NCI-H526 treated with DMSO at 0.1 percent for 48 hours (cell line): ENCODE data around the gene CASP14.
"Not testable (repeated sequence)": the region's sequence is repeated elsewhere in the genome, so short reads cannot be mapped to it uniquely, and the experiment has no call there.

ENCODE experiments used
- DNase-seq: peaks from one replicate; lab custom pipeline; 2025; lab: John Stamatoyannopoulos, UW

Gene CASP14

GRCh38 chr19:15072930-15073647, 23.8 kb downstream of the CASP14 start:
- DNase-seq = no peak

DNA sequence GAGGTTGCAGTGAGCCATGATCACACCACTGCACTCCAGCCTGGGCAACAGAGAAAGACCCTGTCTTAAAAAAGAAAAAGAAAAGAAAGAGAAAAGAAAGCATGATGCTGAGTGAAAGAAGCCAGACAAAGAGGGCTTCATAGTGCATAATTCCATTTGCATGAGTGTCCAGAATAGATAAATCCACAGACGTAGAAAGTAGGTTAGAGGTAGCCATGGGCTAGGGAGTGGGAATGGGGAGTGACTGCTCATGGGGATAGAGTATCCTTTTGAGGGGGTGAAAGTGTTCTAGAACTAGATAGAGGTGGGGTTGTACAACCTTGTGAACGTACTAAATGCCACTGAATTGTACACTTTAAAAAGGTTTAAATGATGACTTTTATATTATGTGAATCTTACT, 25.1 kb downstream of the CASP14 start:
- DNase-seq = no peak

- no peak for DNase-seq
Measured at GRCh38 chr19:15075806-15076205, 26.5 kb downstream of the CASP14 start.

DNA sequence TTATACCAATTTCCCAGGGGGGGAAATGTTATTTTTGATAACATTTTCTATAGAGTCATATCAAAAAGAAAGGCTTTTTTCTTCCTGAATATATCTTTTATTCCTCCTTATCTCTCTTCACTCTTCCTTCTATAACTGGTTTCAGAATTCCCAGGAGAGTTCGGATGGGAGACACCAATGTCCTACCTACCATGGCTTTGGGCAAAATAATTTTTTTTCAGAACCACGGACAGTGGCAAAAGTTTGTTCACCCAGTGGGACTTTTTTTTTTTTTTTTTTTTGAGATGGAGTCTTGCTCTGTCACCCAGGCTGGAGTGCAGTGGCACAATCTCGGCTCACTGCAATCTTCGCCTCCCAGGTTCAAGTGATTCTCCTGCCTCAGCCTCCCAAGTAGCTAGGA, 30.7 kb downstream of the CASP14 start:
- not testable (repeated sequence) for DNase-seq

- no peak for DNase-seq
Measured at GRCh38 chr19:15081911-15082310, 32.6 kb downstream of the CASP14 start, which contains the start of gene OR1I1. Gene OR1I1 (plus strand): TSS chr19:15082211. CDS start chr19:15087066, 4,855 bp downstream.

- no peak for DNase-seq
Measured at GRCh38 chr19:15087182-15087581, 37.9 kb downstream of the CASP14 start.

DNA sequence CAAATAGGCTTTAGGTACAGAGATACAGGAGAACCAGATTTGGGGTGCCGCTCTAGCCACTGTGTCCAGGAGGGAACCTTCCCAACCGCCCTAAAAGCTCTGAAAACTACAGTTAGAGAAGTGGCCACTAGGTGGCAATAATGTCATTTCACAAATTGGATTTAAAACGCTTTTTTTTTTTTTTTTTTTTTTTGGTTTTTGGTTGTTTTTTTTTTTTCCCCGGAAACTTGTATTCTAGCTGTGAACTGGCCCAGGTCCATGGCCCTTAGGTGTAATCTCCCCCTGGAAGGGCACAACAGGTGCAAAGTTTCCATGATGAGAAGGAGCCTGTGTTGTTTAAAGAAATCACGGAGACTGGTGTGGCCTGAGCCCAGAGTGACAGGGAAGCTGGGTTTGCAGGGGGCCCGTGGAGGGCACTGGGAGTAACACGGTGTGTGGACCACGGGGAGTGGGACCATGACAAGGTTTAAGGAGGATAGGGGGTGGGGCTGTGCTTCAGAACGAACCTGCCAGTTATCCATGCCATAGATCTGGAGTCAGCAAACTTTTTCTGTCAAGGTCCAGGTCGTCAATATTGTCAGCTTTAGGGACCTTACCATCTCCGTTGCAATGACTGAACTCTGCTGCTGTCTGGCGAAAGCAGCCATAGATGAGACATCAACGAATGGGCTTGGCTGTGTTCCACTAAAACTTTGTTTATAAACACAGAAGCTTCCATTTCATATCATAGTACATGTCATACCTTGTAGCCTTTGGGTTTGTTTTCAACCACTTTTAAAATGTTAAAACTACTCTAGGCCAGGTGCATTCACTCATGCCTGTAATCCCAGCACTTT, 42.9 kb downstream of the CASP14 start:
- DNase-seq = no peak

DNA sequence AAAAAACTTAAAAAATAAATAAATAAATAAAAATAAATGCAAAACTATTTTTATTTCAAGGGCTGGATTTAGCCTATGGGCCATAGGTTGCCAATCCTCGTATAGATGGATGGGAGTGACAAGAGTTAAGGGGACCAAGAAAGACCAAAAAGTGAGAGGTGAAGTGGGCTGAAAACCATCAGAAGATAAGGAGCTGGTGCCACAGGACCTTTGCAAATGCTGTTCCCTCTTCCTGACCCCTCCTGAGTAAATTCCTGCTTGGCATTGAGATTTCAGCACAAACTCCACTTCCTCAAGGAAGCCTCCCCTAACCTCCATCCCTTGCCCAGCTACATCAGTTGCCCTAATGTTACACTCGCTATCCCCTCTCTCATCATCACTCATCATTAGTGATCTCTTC, 43.7 kb downstream of the CASP14 start:
- no peak for DNase-seq

DNA sequence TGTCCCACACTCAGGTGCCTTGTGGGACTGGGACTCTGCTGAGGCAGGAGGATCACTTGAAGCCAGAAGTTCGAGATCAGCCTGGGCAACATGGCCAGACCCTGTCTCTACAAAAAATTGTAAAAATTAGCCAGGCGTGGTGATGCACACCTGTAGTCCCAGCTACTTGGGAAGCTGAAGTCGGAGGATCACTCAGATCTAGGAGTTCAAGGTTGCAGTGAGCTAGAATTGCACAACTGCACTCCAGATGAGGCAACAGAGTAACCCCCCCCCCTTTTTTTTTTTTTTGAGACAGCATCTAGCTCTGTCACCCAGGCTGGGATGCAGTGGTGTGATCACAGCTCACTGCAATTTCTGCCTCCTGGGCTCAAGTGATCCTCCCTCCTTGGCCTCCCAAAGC, 46.9 kb downstream of the CASP14 start:
- no peak for DNase-seq

DNA sequence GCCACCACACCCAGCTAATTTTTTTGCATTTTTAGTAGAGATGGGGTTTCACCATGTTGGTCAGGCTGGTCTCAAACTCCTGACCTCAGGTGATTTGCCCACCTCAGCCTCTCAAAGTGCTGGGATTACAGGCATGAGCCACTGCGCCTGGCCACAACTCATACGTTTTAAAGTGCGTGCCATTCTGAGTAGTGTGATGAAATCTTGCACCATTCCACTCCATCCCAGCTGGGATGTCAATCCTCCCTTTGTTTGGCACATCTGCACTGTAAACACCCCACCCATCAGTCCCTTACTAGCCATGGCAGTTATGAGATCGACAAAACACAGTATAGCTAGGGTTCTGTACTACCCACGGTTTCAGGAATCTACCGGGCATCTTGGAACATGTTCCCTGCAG, 48.7 kb downstream of the CASP14 start:
- DNase-seq = not testable (repeated sequence)

DNA sequence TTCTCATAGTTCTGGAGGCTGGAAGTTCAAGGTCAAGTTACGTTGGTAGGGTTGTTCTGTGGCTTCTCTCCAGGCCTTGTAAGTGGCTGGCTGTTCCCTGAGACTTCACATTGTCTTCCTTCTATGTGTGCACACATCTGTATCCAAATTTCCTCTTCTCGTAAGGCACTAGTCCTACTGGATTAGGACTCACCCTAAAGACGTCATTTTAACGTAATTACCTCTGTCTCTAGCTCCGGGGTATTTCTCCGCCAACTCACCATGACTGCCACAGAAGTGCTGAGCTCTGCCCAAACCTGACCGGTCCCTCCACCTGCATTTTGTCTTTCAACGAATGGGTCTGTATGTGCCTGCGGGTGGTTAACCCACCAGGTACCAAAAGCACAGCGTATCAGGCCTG, 49.2 kb downstream of the CASP14 start:
- DNase-seq = no peak

DNA sequence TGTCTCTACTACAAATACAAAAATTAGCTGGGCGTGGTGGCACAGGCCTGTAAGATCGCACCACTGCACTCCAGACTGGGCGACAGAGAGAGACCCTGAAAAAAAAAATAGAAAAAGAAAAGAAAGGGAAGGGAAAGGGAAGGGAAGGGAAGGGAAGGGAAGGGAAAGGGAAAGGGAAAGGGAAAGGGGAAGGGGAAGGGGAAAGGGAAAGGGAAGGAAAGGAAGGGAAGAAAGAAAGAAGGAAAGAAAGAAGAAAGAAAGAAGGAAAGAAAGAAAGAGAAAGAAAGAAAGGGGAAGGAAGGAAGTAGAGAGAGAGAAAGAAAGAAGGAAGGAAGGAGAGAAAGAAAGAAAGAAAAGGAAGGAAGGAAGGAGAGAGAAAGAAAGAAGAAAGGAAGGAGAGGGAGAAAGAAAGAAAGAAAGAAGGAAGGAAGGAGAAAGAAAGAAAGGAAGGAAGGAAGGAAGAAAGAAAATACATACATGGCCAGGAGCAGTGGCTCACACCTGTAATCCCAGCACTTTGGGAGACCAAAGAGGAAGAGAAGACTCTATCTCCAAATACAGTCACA, 49.8 kb downstream of the CASP14 start:
- no peak for DNase-seq

DNA sequence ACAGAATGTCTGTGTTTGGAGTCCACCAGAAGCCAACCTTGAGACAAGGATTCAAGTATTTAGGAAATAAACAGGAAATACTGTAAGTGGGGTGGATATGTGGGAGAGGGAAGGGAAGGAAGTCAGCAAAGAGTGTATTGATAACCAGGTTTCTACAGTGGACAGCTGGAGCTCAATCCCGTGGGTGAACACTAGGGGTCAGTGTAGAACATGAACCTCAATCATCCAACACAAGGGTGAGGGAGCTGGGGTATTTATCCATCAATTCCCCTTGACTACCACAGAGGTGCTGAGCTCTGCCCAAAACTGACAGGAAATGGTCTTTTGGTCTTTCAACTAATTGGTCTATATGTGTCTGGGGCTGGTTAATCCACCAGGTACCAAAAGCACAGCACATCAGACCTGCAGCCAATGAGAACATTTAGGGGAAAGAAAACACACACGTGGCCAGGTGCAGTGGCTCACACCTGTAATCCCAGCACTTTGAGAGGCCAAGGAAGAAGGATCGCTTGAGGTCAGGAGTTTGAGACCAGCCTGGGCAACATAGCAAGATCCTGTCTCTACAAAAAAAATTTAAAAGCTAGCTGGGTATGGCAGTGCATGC, 52.3 kb downstream of the CASP14 start:
- no peak for DNase-seq

DNA sequence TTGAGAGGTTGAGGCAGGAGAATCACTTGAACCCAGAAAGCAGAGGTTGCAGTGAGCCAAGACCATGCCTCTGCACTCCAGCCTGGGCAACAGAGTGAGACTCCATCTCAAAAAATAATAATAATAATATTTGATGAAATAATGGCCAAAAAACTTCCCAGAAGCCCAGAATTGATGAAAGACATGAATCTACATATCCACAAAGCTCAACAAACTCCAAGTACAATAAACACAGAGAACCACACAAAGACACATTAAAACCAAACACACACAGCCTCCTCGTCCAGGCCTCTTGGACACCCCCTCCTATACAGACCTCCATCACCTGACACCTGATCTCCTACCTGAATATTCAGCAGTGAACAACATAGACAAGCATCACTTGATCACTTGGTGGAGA, 54.7 kb downstream of the CASP14 start:
- no peak for DNase-seq

DNA sequence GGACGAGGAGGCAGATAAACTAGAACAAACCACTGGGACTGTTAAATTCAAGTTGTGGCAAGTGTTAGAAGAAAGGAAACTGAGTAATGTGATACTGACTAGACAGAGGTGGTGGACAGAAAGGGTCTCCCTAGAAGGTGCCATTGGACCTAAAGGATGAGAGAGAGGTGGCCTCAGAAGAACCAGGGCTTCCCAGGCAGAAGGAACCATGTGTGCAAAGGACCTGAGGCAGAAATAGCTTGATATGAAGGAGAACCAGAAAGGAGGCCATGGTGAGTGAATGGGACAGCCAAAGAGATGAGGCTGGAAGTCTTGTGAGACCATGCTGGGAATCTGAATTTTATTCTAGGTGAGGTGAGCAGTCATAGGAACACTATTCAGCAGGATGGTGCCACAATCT, 55.1 kb downstream of the CASP14 start:
- no peak for DNase-seq

DNA sequence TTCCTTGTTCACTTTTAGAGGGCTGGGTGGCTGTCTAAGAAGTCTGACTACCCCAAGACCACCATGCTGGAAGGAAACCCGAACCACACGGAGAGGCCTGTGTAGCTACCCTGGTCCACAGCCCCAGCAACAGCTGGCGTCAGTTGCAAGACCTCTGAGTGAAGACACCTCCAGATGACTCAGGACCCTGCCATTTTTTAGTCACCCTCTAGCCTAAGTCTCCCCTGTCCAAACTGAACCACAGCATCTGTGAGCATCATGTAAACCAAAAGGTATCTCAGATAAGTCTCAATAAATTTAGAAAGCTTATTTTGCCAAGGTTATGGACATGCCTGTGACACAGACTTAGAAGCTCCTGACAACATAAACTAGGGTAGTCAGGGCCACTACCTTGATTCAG, 55.8 kb downstream of the CASP14 start:
- DNase-seq = no peak

DNA sequence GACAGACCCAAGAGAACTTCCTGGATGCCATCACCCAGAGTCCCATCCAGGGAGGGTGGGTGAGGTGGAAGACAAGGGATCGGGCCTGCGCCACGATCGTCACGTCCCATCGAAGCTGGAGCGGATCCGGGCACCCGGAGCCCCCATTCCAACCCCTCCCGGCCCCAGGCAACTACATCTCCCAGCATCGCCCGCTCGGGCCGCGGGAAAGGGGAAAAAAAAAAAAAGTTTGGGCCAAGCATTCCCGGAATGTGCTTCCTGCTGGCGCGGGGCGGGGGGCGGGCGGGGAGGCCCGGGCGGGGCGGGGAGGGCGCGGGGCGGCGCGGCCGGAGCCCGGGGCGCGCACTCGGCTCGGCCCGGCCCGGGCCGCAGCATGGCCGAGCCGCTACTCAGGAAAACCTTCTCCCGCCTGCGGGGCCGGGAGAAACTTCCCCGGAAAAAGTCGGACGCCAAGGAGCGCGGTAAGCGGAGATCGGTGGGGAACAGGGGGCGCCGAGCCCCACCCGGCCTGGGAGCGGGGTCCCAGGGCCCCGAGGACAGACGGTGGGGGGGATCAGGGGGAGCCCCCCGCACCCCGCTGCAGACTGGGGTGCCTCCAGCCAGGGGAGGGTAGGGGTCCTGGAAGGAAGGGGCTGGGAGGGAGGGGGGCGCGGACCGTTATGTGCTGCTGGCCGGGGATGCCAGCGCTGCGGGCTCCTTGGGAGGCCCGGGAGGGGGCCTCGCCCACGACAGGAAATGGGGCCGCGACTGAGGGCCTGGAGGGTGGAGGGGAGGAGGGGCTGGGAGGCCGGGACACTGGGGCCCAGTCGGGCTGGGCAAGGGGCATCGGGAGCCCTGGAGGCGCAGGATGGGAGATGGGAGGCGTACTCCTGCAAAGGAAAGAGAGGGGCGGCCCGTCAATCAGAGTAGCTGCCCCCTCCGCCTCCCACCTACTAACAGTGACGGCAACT, 58.1 kb downstream of the CASP14 start, which contains the start of gene SYDE1:
Gene SYDE1 (plus strand): TSS at position 341 of the 950 bp plus-strand sequence. CDS start 33 bp downstream, at position 374.
- DNase-seq = no peak
